ENCODE data around the gene KLRD1. TPM values are rescaled to one million over a fixed set of nuclear protein-coding genes. Genes with fewer than 3 reads are reported as not detected.
"Not testable (repeated sequence)": the region's sequence is repeated elsewhere in the genome, so short reads cannot be mapped to it uniquely, and the experiment has no call there.

The KLRD1 gene
- polyA plus RNA-seq, 10 donors: 0.23 to 1.8 (median 0.49) TPM

DNA sequence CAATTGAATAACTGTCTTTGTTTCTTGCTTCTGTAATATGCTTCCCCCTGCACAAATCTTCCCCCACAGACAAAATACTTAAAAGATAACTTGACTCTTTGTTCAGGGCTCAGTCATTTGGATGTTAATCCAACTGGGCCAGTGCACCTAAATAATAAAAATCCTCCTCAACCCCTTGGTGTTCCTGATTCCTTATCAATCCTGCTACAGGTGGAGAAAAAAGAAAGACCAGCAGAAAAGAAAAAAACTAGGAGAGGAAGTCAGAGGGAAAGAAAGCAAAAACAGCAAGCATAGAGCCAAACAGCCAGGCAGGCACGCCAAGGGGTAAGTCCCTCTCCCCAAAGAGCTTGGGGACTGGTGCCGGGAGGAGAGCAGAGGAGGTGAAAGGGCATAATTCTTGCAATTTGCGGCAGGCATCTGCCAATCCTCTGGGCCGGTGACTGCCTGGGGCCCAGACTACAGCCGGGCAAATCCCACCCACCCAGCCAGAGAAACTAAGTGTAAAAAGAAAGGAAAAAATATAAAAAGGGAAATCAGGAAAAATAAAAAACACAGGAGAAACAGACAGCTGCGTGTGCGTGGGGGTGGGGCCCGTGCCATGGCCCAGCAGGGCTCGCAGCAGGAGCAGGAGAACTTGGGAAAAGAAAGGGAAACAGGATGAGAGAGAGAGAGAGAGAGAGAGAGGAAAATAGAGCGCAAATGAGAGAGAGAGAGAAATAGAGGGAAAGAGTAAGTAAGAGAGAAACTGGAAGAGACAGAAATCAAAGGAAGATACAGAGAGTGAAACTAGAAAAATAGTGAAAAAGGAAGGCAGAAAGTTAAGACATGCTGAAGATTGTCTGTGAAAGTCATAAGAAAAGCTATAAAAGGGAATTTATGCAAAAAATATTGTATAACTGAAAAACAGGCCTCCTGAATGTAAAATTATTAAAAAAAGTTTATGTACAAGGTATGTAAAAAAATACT is 60.8 kb downstream of the KLRD1 start:
- no peak for DNase-seq

DNA sequence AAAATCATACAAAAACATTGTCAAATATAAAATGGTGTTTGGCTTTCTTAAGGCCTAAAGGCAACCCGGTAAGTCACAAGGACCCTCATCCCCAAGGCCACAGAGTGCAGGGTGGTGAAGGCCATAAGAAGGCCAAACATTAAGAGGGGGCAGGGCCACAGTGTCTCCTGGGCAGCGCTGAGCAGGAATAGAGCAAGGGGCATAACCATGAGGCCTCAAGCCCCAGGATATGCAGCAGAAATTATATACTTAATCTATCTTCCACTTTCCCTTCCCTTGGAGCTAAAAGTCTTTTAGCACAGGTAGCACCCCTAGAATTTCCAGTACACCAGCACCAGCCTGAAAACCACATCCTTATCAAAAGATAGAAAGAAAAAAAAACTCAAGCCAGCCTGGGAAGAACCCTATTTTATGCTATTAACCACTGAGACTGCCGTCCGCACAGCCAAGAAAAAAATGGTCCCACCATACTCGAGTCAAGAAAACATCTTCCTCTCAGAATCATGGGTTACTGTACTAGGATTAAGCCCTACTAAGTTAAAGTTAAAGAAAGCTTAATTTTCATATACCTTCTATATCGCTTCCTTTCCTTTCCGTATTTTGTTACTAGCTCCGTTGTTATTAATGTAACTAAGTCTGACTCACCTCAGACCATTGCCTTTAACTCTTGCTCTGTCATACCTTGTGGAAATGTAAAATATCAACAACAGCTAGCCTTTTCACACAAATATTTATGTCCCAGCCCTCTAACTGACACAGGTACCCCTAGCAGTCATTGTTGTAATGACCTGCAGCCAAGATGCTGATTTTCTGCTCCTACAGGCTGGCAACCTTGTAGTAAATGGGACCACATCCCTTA is 62.1 kb downstream of the KLRD1 start:
- no peak for DNase-seq

DNA sequence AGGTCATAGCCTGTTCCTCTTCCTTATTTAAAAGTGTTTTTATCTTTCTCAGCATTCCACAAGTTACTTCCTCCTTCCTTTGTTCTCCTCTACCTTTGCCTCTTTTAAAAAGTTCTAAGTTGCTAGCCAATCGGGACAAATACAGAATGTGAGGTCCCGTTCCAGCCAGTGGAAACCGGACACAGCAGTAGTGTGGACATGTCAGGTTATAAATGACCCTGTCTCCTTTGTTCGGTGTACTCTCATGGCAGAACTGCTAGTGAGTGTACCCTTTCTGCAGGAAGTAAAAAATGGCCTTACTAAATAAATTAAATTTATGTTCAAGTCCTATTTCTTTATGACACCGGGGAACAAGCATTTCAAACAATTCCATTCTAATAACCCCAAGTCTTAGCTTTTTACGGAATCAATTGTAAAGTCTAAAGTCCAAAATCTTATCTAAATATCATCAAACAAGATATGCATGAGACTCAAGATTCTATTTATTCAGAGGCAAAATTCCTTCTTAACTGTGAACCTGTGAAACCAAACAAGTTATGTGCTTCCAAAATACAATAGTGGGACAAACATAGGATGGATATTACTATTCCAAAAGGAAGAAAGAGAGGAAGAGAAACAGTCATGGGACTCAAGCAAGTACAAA is 64.3 kb downstream of the KLRD1 start:
- not testable (repeated sequence) for DNase-seq

DNA sequence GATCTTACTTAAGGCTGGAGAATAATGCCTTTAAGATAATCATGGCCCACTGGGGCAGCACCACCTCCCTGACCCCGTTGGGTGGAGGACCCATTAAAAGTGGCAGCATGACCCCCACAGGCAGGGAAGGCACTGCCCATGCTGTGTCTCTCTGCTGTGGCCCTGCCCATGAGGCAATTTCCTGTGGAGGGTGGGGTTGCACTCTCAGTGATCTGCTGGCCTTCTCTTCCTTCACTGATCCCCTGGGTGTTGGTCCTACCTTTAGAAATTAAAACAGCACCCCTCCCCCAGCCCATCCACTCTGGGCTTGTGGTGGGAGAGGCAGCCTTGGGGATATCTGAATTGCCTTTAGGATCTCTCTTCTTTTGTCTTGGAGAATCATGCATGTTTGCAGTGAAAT is 64.9 kb downstream of the KLRD1 start:
- DNase-seq: no peak

DNA sequence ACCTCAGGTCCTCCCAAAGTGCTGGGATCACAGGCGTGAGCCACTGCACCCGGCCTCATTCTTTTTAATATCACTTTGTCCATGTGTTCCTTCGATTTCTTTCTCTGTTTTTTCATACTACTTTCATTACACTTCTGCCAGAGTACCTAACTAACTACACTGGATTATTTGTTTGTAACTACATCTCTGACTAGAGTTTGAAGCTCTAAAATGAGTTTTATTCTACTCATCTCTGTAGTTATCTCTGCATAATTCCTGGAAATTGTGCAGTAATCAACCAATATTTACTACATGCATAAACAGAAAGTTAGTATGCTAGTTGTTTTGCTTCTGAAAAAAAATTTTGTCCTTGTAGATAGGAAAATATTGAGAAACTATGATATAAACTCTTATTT is 67.0 kb downstream of the KLRD1 start:
- DNase-seq: no peak

DNA sequence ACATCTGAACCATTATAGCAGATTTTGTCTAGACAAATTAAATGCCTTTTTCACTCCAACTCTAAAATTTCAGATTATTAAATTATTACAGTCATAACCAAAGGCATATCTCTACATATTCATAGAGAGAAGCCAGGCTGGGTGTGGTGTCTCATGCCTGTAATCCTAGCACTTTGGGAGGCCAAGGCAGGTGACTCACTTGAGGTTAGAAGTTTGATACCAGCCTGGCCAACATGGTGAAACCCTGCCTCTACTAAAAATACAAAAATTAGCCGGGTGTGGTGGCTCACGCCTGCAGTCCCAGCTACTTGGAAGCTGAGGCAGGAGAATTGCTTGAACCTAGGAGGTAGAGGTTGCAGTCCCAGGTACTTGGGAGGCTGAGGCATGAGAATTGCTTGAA is 71.1 kb downstream of the KLRD1 start:
- not testable (repeated sequence) for DNase-seq

Other genes with a start within 250 kb of the KLRD1 start
- gene CLEC1A, start 208.9 kb upstream of the KLRD1 start, polyA plus RNA-seq (ENCODE audit: insufficient read length in 10 of 10): 1 to 10 TPM; 2.1 to 5.4 (median 2.7) TPM
- 1 to 10 TPM; 1.0 to 4.2 (median 1.5) TPM for gene CLEC7A, start 177.7 kb upstream of the KLRD1 start, polyA plus RNA-seq (ENCODE audit: insufficient read length in 10 of 10)
- gene OLR1, start 135.7 kb upstream of the KLRD1 start, polyA plus RNA-seq (ENCODE audit: insufficient read length in 10 of 10): 1 to 10 TPM in 4 of 10 donors, under 1 TPM in 6; 0.17 to 1.6 (median 0.79) TPM
- under 1 TPM in 6 of 10 donors, not detected in 4; 0.07 to 0.49 (median 0.16) TPM for gene TMEM52B, start 128.8 kb upstream of the KLRD1 start, polyA plus RNA-seq (ENCODE audit: insufficient read length in 10 of 10)
- 10 to 100 TPM; 19.6 to 29.2 (median 24.8) TPM for gene GABARAPL1, start 95.0 kb upstream of the KLRD1 start, polyA plus RNA-seq (ENCODE audit: insufficient read length in 10 of 10)
- 1 to 10 TPM in 2 of 10 donors, under 1 TPM in 8; 0.20 to 2.0 (median 0.45) TPM for gene KLRK1, start 82.2 kb downstream of the KLRD1 start, polyA plus RNA-seq (ENCODE audit: insufficient read length in 10 of 10)
- gene KLRC4, start 101.9 kb downstream of the KLRD1 start, polyA plus RNA-seq (ENCODE audit: insufficient read length in 10 of 10): under 1 TPM in 2 of 10 donors, not detected in 8; 0.35 to 0.41 TPM
- under 1 TPM in 2 of 10 donors, not detected in 8; 0.19 to 0.32 TPM for gene KLRC3, start 112.7 kb downstream of the KLRD1 start, polyA plus RNA-seq (ENCODE audit: insufficient read length in 10 of 10)
- under 1 TPM in 3 of 10 donors, not detected in 7; 0.29 to 0.56 (median 0.47) TPM for gene KLRC2, start 128.1 kb downstream of the KLRD1 start, polyA plus RNA-seq (ENCODE audit: insufficient read length in 10 of 10)
- 1 to 10 TPM in 2 of 10 donors, under 1 TPM in 6, not detected in 2; 0.21 to 1.5 (median 0.38) TPM for gene KLRC1, start 145.5 kb downstream of the KLRD1 start, polyA plus RNA-seq (ENCODE audit: insufficient read length in 10 of 10)
- gene EIF2S3B, start 198.0 kb downstream of the KLRD1 start, polyA plus RNA-seq (ENCODE audit: insufficient read length in 10 of 10): 1 to 10 TPM in 5 of 10 donors, under 1 TPM in 5; 0.38 to 7.6 (median 0.95) TPM

Data from muscle of back (tissue), 11 donors.